ENCODE results near the gene RARG. TPM values are rescaled to one million over a fixed set of nuclear protein-coding genes. Genes with fewer than 3 reads are reported as not detected.

Gene RARG
- total RNA-seq, 1 experiment from 2014 or later: 14.0 TPM

- ChIA-PET POLR2A (ENCODE audit: low non-redundant PET) (no interaction called here), CTCF (interaction anchor here (1.0 to 2.0 kb wide), 8 partner anchors 16 to 207 kb away, joined by 3 to 24 read pairs (median 9); partner anchors contain the start of genes AAAS and ESPL1)
- Histone ChIP-seq H3K9me3 (ENCODE audit: low read depth, low read length, poor library complexity, severe bottlenecking) (no peaks in the 10 kb centered on the region), H3K4me3 (ENCODE audit: low read depth, low read length, poor library complexity, severe bottlenecking) (no peak overlapping the region), H3K4me1 (ENCODE audit: insufficient read depth, low read length, poor library complexity, severe bottlenecking) (peaks cover 27% of the 10 kb centered on the region), H3K27me3 (replicated peaks; ENCODE audit: insufficient read depth, low read depth, low read length, poor library complexity) (no peaks in the 10 kb centered on the region), H3K27ac (ENCODE audit: low read depth, low read length, poor library complexity, severe bottlenecking) (no peak overlapping the region), H3K36me3 (ENCODE audit: insufficient read depth, low read length, poor library complexity, severe bottlenecking) (peaks cover 14% of the 10 kb centered on the region)
- intact Hi-C loops (cut with micrococcal nuclease; ENCODE audit: unreplicated experiment): no loop called here
- TF ChIP-seq CTCF (conservative IDR thresholded peaks at IDR 0.05; ENCODE audit: low read depth, low read length) (no peak), EZH2 (IDR thresholded peaks at IDR 0.05; ENCODE audit: borderline replicate concordance, low read depth, low read length, poor library complexity, severe bottlenecking) (no peak)
- BruUV-seq (replicated peaks): no TSS peak
- DNase-seq (ENCODE audit: low spot score): no peak
These were observed 17.8 kb downstream of the RARG start for GRCh38 chr12:53214221-53214620.

GRCh38 chr12:53213348-53213747 is 18.7 kb downstream of the RARG start:
- peaks cover 19% of the 10 kb centered on the region for H3K4me1 ChIP-seq (ENCODE audit: insufficient read depth, low read length, poor library complexity, severe bottlenecking)
- no peaks in the 10 kb centered on the region for H3K9me3 ChIP-seq (ENCODE audit: low read depth, low read length, poor library complexity, severe bottlenecking)
- H3K27ac ChIP-seq (ENCODE audit: low read depth, low read length, poor library complexity, severe bottlenecking): no peak overlapping the region
- CTCF ChIA-PET: interaction anchor here (0.5 to 2.0 kb wide), 16 partner anchors 10 to 295 kb away, joined by 3 to 24 read pairs (median 6); partner anchors contain the start of genes AAAS, CSAD, ESPL1 and MYG1
- H3K36me3 ChIP-seq (ENCODE audit: insufficient read depth, low read length, poor library complexity, severe bottlenecking): peaks cover 14% of the 10 kb centered on the region
- TF ChIP-seq CTCF (conservative IDR thresholded peaks at IDR 0.05; ENCODE audit: low read depth, low read length): peak; percentile 98
- TF ChIP-seq EZH2 (IDR thresholded peaks at IDR 0.05; ENCODE audit: borderline replicate concordance, low read depth, low read length, poor library complexity, severe bottlenecking): no peak
- POLR2A ChIA-PET (ENCODE audit: low non-redundant PET): no interaction called here
- intact Hi-C loops (cut with micrococcal nuclease; ENCODE audit: unreplicated experiment): loop anchor here (1.0 to 2.0 kb wide), 3 partner anchors 74 to 295 kb away; no protein-coding TSS in a partner anchor
- H3K4me3 ChIP-seq (ENCODE audit: low read depth, low read length, poor library complexity, severe bottlenecking): no peak overlapping the region
- H3K27me3 ChIP-seq (replicated peaks; ENCODE audit: insufficient read depth, low read depth, low read length, poor library complexity): no peaks in the 10 kb centered on the region
- no TSS peak for BruUV-seq (replicated peaks)
- DNase-seq (ENCODE audit: low spot score): peak; percentile 86

GRCh38 chr12:53212931-53213330 is 19.1 kb downstream of the RARG start:
- Histone ChIP-seq H3K4me1 (ENCODE audit: insufficient read depth, low read length, poor library complexity, severe bottlenecking) (peaks cover 14% of the 10 kb centered on the region), H3K27ac (ENCODE audit: low read depth, low read length, poor library complexity, severe bottlenecking) (no peak overlapping the region), H3K9me3 (ENCODE audit: low read depth, low read length, poor library complexity, severe bottlenecking) (no peaks in the 10 kb centered on the region), H3K36me3 (ENCODE audit: insufficient read depth, low read length, poor library complexity, severe bottlenecking) (peaks cover 14% of the 10 kb centered on the region), H3K4me3 (ENCODE audit: low read depth, low read length, poor library complexity, severe bottlenecking) (no peak overlapping the region), H3K27me3 (replicated peaks; ENCODE audit: insufficient read depth, low read depth, low read length, poor library complexity) (no peaks in the 10 kb centered on the region)
- DNase-seq (ENCODE audit: low spot score): no peak
- no TSS peak for BruUV-seq (replicated peaks)
- no peak for TF ChIP-seq CTCF (conservative IDR thresholded peaks at IDR 0.05; ENCODE audit: low read depth, low read length)
- TF ChIP-seq EZH2 (IDR thresholded peaks at IDR 0.05; ENCODE audit: borderline replicate concordance, low read depth, low read length, poor library complexity, severe bottlenecking): no peak
- POLR2A ChIA-PET (ENCODE audit: low non-redundant PET): no interaction called here
- CTCF ChIA-PET: interaction anchor here (0.9 to 2.0 kb wide), 10 partner anchors 7 to 296 kb away, joined by 3 to 13 read pairs (median 6); partner anchors contain the start of genes AAAS, MYG1 and PFDN5
- intact Hi-C loops (cut with micrococcal nuclease; ENCODE audit: unreplicated experiment): loop anchor here (1.0 to 2.0 kb wide), 3 partner anchors 74 to 296 kb away; no protein-coding TSS in a partner anchor
